T-helper 17 cell (primary cell): ENCODE data around the gene FEV. TPM values are rescaled to one million over a fixed set of nuclear protein-coding genes. Genes with fewer than 3 reads are reported as not detected.
A peak's percentile ranks its signal among the peaks of the same experiment; 100 is the strongest.

Experiments
- ATAC-seq: fragments of 150-1000 bp; cut with Tn5 transposase; 2 replicates; pipeline ENCODE4 v1.10.0; 2021; ENCODE audit warnings: mild to moderate bottlenecking, moderate library complexity
- DNase-seq, 3 donors: peaks; one replicate each; pipeline versions ENCODE4 v3.0.0 to v3.0.0-alpha.2; 2020 to 2021
- H3K9me3 ChIP-seq: one replicate; pipeline ENCODE4 v1.7.0; 2013; ENCODE audit warnings: low read length, mild to moderate bottlenecking; ENCODE audit not compliant: control insufficient read depth, poor library complexity, severe bottlenecking
- H3K27ac Mint-ChIP-seq: one replicate; pipeline ENCODE4 v1.8.0; 2022; ENCODE audit warnings: mild to moderate bottlenecking, moderate library complexity, mixed read lengths
- H3K27me3 Mint-ChIP-seq: one replicate; pipeline ENCODE4 v1.8.0; 2022; ENCODE audit warnings: mixed read lengths
- H3K36me3 Mint-ChIP-seq: one replicate; pipeline ENCODE4 v1.8.0; 2022; ENCODE audit warnings: low read depth, mixed read lengths
- H3K4me1 Mint-ChIP-seq: one replicate; pipeline ENCODE4 v1.8.0; 2022; ENCODE audit warnings: mild to moderate bottlenecking, mixed read lengths
- H3K4me3 Mint-ChIP-seq: one replicate; pipeline ENCODE4 v1.8.0; 2022; ENCODE audit warnings: mild to moderate bottlenecking, moderate library complexity, mixed read lengths
- total RNA-seq, 4 donors: library from RNA in 2 of 4; stranded (reverse) in 2 of 4; gene quantifications; one replicate each; pipeline ENCODE4 v1.2.3 and lab custom pipeline; 2022 to 2026

Gene FEV
- total RNA-seq (not detected), total RNA-seq (lab: John Stamatoyannopoulos, UW) (0 reads per million in 2 donors)

DNA sequence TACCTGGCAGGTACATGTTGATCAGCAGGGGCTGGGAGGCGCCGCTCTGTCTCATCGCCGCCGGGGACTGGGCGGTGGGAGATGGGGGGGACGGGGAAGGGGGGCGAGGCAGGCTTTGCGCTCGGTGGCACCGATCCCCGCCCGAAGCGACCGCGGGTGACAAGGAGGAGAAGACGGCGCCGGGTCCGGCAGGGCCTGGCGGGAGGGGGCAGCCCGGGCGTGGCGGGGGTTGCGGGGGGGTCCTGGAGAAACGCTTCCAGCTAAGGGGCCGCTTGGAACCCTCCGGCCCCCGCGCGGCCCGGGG, at the start of gene FEV:
TSS of gene FEV (minus strand) at position 164 of the 304 bp plus-strand sequence. CDS start at position 55, 109 bp downstream.
- Mint-ChIP-seq H3K36me3 (peaks cover 15% of the 10 kb centered on the region), H3K4me1 (peaks cover 30% of the 10 kb centered on the region), H3K27me3 (peaks cover 78% of the 10 kb centered on the region), H3K27ac (no peak within 1 kb of the TSS), H3K4me3 (peak within 1 kb of the TSS; percentile 79)
- DNase-seq (no peak), ATAC-seq (no peak)
- no peaks in the 10 kb centered on the region for H3K9me3 ChIP-seq

DNA sequence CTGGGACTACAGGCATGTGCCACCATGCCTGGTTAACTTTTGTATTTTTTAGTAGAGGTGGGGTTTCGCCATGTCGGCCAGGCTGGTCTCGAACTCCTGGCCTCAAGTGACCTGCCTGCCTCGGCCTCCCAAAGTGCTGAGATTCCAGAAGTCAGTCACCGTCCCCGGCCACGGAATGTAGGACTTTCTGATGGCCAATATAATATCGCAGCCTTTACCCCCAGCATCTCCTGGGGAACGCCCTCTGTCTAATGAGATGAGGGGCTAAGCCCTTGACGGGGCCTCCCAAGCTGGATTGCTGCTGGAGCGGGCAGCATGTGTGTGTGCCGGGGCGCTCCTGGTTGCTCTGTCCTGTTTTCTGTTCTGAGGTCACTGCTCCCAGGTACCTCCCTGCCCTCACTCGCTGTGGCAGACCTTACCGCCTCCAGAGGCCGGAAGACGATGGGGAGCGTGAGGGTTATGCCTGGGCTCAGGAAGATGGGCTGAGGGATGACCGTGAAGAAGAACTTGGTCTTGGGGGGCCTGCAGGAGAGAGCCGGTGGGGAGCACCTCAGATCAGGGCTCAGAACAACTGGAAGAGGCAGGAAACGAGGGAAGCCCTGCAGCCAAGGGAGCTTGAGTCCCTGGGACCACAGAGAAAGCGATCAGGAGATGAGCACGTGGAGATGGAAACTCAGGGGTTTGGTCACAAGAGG, 47.2 kb upstream of the FEV start:
- ATAC-seq, result no peak
- no peak overlapping the region for H3K4me3 Mint-ChIP-seq
- H3K36me3 Mint-ChIP-seq, result no peaks in the 10 kb centered on the region
- H3K9me3 ChIP-seq, result no peaks in the 10 kb centered on the region
- no peak overlapping the region for H3K27ac Mint-ChIP-seq
- H3K27me3 Mint-ChIP-seq, result peaks cover 55% of the 10 kb centered on the region
- no peak for DNase-seq
- H3K4me1 Mint-ChIP-seq, result no peaks in the 10 kb centered on the region

DNA sequence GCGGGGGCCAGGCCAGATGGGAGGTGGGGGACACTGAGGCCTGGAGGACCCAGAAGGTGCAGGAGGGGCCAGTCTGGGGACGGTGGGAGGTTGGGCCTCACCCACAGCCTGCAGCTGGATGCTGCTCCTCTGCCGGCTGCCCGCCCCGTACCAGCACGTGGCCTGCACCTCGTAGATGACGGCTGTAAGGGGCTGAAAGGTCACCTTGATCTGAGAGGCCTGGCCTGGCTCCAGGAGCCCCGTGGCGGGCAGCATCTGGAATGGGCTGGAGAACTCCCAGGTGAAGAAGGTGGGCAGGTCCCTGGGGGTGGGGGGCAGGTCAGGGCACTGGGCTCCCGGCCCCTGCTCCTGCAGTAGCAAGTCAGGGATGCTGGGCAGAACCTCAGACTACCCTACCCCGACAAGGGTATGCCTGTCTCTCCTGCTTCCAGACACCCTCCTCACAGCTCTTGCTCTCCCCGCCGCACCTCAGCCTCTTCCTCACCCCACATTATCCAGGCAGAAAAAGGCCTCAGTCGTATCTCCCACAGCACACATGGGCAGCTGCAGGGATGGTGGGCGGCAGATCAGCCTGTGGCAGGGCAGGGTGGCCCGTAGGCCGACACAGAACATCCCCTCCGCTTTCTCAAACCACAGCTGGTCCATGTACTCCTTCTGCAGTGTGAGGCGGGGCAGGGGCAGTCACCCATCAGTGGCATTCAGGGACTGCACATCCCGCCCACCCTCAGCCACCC, 46.2 kb upstream of the FEV start:
- H3K27ac Mint-ChIP-seq, result no peak overlapping the region
- H3K4me3 Mint-ChIP-seq, result no peak overlapping the region
- H3K27me3 Mint-ChIP-seq, result peaks cover 48% of the 10 kb centered on the region
- ATAC-seq, result no peak
- no peak for DNase-seq
- H3K4me1 Mint-ChIP-seq, result no peaks in the 10 kb centered on the region
- H3K9me3 ChIP-seq, result no peaks in the 10 kb centered on the region
- no peaks in the 10 kb centered on the region for H3K36me3 Mint-ChIP-seq

DNA sequence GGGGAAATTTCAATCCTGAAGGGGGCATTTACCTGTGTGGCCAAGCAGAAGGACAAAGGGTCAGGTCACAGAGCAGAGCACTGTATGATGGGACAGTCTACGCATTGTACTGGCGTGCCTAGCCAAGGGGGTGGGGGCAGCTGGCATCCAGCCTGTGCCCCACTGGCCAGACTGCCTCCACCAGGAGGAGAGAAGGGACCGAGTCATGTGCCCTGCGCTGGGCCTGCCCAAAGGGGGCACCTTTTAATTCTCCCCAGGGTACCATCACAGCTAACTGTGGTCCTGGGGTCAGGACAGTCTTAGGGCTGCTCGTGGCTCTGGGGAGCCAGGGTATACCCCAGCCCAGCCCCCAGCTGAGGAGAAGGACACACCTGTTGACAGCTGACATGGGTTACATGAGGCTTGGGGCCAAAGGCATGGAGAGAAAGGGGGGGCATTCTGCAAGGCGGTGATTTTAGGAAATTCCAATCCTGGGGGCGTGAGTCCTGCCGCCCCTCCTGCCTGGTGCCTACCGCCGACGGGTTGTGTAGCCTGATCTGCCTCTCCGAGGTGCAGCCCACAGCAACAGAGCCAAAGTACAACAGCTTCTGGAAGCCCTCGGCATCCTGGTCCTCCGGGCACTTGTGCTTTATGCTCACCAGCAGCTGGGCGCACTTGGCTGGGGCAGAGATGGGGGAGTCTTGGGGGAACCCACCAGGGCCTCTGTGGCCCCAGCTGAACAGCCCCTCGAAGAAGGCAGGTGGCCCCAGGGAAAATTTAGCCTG, 45.4 kb upstream of the FEV start:
- H3K4me1 Mint-ChIP-seq, result no peaks in the 10 kb centered on the region
- H3K36me3 Mint-ChIP-seq, result no peaks in the 10 kb centered on the region
- ATAC-seq, result no peak
- H3K27ac Mint-ChIP-seq, result no peak overlapping the region
- no peak overlapping the region for H3K4me3 Mint-ChIP-seq
- H3K27me3 Mint-ChIP-seq, result peaks cover 41% of the 10 kb centered on the region
- no peaks in the 10 kb centered on the region for H3K9me3 ChIP-seq
- DNase-seq, result no peak

DNA sequence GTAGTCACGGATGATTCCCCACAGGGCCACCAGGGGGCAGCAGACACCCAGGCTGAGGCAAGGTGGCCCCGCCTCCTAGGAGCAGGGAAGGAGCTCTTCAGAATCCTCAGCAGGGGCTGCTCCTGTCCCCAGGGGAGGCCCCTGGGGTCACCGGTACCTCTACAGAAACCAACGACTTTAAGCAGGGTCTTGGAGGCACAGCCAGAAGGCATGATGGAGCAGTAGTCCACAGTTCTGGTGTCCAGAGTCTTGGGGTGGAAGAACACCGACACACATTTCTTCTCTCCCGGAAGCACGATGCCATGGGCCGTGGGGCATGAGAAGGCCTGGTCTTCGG, 44.8 kb upstream of the FEV start:
- no peaks in the 10 kb centered on the region for H3K9me3 ChIP-seq
- H3K4me1 Mint-ChIP-seq, result no peaks in the 10 kb centered on the region
- H3K4me3 Mint-ChIP-seq, result no peak overlapping the region
- H3K36me3 Mint-ChIP-seq, result no peaks in the 10 kb centered on the region
- DNase-seq (peak; percentile 62 to 76 (median 63)), ATAC-seq (peak; percentile 92)
- no peak overlapping the region for H3K27ac Mint-ChIP-seq
- peaks cover 41% of the 10 kb centered on the region for H3K27me3 Mint-ChIP-seq

DNA sequence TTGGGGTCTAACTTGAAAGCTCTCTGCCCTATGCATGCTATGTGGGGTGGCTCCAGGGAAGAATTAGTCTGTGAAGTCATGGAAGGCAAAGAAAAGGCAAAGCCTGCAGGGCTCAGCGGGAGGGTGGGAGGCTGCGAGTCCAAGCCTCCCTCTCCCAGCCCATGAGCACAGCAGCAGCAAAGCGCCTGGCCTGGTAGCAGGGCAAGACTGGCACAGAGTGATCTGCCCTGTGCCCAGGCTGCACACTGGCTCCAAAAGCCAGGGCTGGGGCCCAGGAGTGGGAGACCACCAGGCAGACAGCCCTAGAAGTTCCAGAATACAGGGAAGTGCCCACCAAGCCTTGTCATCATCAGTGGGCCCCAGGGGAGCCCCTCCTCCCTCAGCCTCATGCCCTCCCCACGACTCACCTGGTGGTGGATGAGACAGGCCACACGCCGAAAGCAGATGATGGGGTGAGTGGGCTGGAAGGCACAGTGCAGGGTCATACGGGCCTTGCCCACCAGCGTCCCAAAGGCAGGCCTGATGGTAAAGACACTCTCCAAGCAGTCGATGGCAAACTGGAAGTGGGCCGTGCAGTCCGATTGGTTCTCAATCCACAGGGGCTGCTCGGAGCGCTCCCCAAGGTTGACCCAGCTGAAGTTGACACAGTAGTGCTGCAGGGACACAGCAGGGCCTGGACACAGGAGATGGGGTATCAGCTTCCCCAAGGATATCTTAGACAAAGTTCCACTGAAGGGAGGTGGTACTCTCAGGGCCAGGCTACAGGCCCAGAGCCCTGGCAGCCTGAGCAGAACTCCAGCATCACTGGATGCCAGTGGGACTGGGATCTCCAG, 44.2 kb upstream of the FEV start:
- Mint-ChIP-seq H3K36me3 (no peaks in the 10 kb centered on the region), H3K4me1 (no peaks in the 10 kb centered on the region), H3K27me3 (peaks cover 36% of the 10 kb centered on the region), H3K4me3 (no peak overlapping the region), H3K27ac (no peak overlapping the region)
- no peaks in the 10 kb centered on the region for H3K9me3 ChIP-seq
- ATAC-seq (no peak), DNase-seq (no peak)

DNA sequence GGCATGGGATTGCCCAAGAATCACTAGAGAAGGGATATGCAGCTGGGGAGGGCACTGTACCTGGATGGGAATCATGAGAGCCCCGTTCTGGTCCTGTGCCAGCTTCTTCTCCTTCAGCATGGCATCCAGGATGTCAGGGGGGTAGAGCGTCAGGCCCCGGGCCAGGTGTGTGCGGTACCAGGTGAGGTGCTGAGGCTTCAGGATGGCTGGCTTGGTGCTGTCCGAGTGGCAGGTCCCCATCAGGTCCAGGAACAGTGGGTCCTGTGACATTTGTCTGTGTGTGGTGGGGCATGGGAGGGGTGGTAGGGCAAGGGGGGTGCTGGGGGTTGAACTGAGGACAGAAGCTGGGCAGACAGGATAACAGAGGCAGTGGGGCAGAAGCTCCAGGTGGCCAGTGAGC, 43.2 kb upstream of the FEV start:
- ATAC-seq (no peak), DNase-seq (no peak)
- H3K36me3 Mint-ChIP-seq, result no peaks in the 10 kb centered on the region
- peaks cover 28% of the 10 kb centered on the region for H3K27me3 Mint-ChIP-seq
- no peaks in the 10 kb centered on the region for H3K9me3 ChIP-seq
- H3K4me1 Mint-ChIP-seq, result no peaks in the 10 kb centered on the region
- H3K4me3 Mint-ChIP-seq, result no peak overlapping the region
- no peak overlapping the region for H3K27ac Mint-ChIP-seq

DNA sequence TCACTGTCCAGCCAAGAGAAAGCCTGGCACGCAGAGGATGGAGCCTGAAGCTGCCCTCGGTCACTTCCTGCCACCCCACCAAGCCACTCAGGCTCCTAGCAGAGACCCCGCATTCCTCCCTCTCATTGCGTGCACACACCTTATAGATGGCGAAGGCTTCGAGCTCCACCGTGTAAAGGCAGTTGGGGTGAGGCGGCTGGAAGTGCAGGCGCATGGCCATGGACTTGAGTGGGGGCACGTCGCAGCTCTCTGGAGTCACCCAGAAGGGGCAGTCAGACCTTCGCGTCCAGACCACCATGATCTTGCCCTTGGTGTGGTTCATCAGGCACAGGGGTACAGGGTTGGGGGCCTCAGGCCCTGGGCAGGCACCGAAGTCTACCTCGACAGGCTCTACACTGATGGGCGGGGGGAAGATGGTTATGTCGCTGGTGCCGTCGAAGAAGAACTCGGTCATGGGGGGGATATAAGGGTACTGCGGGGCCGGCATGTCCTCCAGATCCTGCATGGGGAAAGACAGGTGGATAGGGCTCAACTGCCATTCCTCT, 42.6 kb upstream of the FEV start:
- H3K27me3 Mint-ChIP-seq, result peaks cover 30% of the 10 kb centered on the region
- no peaks in the 10 kb centered on the region for H3K9me3 ChIP-seq
- no peaks in the 10 kb centered on the region for H3K36me3 Mint-ChIP-seq
- no peaks in the 10 kb centered on the region for H3K4me1 Mint-ChIP-seq
- H3K4me3 Mint-ChIP-seq, result no peak overlapping the region
- no peak overlapping the region for H3K27ac Mint-ChIP-seq
- ATAC-seq (no peak), DNase-seq (no peak)

DNA sequence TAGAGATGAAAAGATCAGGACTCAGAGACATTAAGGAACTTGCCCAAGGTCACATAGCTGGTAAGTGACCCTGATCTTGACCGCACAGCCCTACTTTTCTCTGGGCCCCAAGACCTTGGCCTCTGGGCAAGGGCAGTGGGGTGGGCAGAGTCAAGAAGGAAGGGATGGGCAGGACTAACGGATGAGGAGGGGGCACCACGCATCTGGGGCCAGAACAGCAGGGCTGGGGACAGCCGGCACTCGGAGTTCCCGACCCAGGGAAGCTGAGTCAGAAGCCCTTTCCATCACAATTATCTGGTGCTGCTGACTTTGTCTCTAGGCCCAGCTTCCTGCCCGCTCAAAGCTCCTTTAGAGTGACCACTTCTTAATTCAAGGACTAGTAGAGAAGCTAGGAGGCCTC, 42.0 kb upstream of the FEV start:
- H3K27ac Mint-ChIP-seq, result no peak overlapping the region
- H3K36me3 Mint-ChIP-seq, result no peaks in the 10 kb centered on the region
- peaks cover 24% of the 10 kb centered on the region for H3K27me3 Mint-ChIP-seq
- no peaks in the 10 kb centered on the region for H3K9me3 ChIP-seq
- H3K4me1 Mint-ChIP-seq, result no peaks in the 10 kb centered on the region
- ATAC-seq (no peak), DNase-seq (no peak)
- no peak overlapping the region for H3K4me3 Mint-ChIP-seq

DNA sequence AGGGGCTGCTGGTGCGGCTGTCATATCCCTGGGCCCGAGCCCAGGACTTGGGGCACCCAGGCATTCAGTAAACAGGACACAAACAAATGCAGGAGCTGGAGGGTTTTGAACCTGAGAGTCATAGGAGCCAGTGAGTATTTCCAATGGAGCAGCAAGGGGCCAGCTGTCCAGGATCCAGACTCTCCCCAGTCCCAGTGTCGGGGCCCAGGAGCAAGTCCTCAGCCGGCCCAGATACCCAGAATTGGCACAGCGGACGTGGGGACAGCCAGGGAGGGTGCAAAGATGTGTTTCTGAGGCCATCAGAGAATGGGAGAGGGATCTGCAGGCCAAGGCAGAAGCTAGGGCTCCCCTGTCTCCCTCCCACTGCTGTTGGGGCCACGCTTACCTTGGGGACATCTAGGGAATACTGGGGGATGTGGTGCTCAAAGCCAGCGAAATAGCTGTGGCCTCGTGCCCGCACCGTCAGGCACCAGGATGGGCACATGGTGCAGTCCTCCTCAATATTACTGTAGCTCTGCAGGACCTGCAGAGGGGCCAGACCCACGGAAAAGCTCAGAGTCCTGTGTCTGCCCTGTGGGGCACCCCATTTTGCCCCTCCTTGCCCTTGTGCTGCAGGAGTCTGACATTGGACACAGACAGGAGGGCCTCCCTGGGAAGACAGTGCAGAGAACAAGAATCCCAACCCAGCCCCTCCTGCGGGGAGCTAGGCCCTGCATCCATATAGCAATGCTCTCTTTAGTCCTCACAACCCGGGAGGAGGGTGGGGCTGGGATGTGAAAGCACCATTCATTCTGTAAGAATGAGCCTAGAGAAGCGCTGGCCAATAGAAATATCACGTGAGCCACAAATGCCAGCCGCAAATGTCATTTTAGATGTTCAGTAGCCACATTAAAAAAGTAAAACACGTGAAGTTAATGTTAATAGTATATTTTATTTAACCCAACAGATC, 40.9 kb upstream of the FEV start:
- peaks cover 26% of the 10 kb centered on the region for H3K27me3 Mint-ChIP-seq
- no peak for ATAC-seq
- H3K9me3 ChIP-seq, result no peaks in the 10 kb centered on the region
- DNase-seq, result no peak
- H3K4me3 Mint-ChIP-seq, result no peak overlapping the region
- H3K27ac Mint-ChIP-seq, result no peak overlapping the region
- H3K4me1 Mint-ChIP-seq, result no peaks in the 10 kb centered on the region
- no peaks in the 10 kb centered on the region for H3K36me3 Mint-ChIP-seq

DNA sequence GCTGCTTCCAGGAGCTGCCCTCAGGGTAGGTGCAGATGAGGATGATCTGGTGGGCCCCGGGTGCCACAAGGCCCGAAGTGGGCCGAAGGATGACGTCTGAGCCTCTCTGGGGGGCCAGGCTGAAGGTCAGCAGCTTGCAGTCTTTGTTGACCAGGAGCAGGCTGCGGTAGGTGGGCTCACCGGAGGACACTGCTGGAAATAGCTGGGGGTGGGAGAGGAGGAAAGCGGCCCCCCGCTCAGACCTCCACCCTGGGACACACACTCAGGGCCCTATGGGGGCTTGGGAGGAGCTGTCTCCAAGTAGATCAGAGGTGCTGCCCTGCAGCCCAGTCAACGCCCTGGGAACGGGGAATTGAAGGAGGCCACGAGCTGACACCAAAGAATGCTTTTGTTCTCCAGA, 39.1 kb upstream of the FEV start:
- H3K4me1 Mint-ChIP-seq, result no peaks in the 10 kb centered on the region
- no peak overlapping the region for H3K4me3 Mint-ChIP-seq
- peaks cover 23% of the 10 kb centered on the region for H3K27me3 Mint-ChIP-seq
- DNase-seq, result no peak
- no peaks in the 10 kb centered on the region for H3K9me3 ChIP-seq
- no peaks in the 10 kb centered on the region for H3K36me3 Mint-ChIP-seq
- no peak overlapping the region for H3K27ac Mint-ChIP-seq
- no peak for ATAC-seq

DNA sequence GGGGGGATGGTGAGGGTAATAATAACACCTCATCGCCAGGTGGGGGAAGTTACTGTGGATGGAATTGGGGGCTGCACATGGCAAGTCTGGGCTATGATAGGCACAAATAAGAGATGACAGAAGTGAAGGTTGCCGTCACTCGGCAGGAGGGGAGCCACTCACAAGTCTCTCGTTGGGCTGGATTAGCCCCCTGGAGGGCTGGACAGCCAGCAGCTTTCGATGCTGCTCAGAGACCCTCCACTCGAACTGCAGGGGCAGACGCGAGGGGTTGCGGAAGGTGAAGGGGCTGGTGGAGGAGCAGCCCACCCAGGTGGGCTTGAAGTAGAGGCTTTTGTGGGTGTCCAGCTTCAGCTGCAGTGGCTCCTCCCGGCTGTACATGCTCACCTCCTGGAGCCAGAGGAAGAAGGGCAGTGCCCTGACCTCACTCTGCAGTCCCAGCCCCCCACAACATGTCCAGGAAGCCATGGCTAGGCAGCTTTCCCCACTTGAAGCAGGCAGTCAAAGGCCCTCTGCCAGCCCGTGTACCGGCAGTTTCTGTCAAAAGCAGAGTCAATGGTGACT, 38.1 kb upstream of the FEV start:
- no peaks in the 10 kb centered on the region for H3K4me1 Mint-ChIP-seq
- H3K4me3 Mint-ChIP-seq, result peak overlapping the region; percentile 19
- H3K36me3 Mint-ChIP-seq, result no peaks in the 10 kb centered on the region
- no peaks in the 10 kb centered on the region for H3K9me3 ChIP-seq
- no peak for DNase-seq
- no peak overlapping the region for H3K27ac Mint-ChIP-seq
- peaks cover 30% of the 10 kb centered on the region for H3K27me3 Mint-ChIP-seq
- ATAC-seq, result no peak
